Embryonic facial prominence (tissue), 1 donor: ENCODE data around the gene LTN1.
A peak's percentile ranks its signal among the peaks of the same experiment; 100 is the strongest.
"Not testable (repeated sequence)": the region's sequence is repeated elsewhere in the genome, so short reads cannot be mapped to it uniquely, and the experiment has no call there.

Experiments used
- DNase-seq: peaks from one replicate; pipeline ENCODE4 v3.0.0-alpha.2; 2016; ENCODE audit errors: extremely low spot score

The LTN1 gene

GRCh38 chr21:28992526-28993292 lies at the start of gene LTN1:
TSS of gene LTN1 (minus strand) at chr21:28992877. CDS start at chr21:28992805, 72 bp downstream.
- DNase-seq: peak; percentile 95

- no peak for DNase-seq
These were observed 42.0 kb upstream of the LTN1 start for GRCh38 chr21:29034678-29035077.

- no peak for DNase-seq
These were observed 41.2 kb upstream of the LTN1 start for GRCh38 chr21:29033871-29034270.

- no peak for DNase-seq
These were observed 40.6 kb upstream of the LTN1 start for GRCh38 chr21:29033301-29033700.

- no peak for DNase-seq
These were observed 38.2 kb upstream of the LTN1 start for GRCh38 chr21:29030909-29031308.

- no peak for DNase-seq
These were observed 36.8 kb upstream of the LTN1 start for GRCh38 chr21:29029524-29029923.

GRCh38 chr21:29025328-29025713 lies 32.6 kb upstream of the LTN1 start:
- DNase-seq: no peak

- DNase-seq: peak; percentile 93
These were observed 32.0 kb upstream of the LTN1 start, which contains the start of gene USP16 for GRCh38 chr21:29024474-29025327. TSS of gene USP16 (plus strand) at chr21:29024668. CDS start at chr21:29027914, 3,246 bp downstream.

- no peak for DNase-seq
These were observed 29.5 kb upstream of the LTN1 start for GRCh38 chr21:29022166-29022565.

GRCh38 chr21:29018540-29018939 lies 25.9 kb upstream of the LTN1 start:
- no peak for DNase-seq

GRCh38 chr21:29017639-29018237 lies 25.1 kb upstream of the LTN1 start:
- no peak for DNase-seq

GRCh38 chr21:29011236-29011635 lies 18.6 kb upstream of the LTN1 start:
- DNase-seq: not testable (repeated sequence)

- no peak for DNase-seq
These were observed 15.7 kb upstream of the LTN1 start for GRCh38 chr21:29008367-29008766.

- no peak for DNase-seq
These were observed 15.1 kb upstream of the LTN1 start for GRCh38 chr21:29007810-29008209.

- DNase-seq: no peak
These were observed 14.5 kb upstream of the LTN1 start for GRCh38 chr21:29007135-29007534.

- no peak for DNase-seq
These were observed 13.0 kb upstream of the LTN1 start for GRCh38 chr21:29005696-29006095.

- peak; percentile 91 for DNase-seq
These were observed 9.9 kb upstream of the LTN1 start for GRCh38 chr21:29002442-29003144.

- DNase-seq: no peak
These were observed 584 bp upstream of the LTN1 start for GRCh38 chr21:28993293-28993629.

GRCh38 chr21:28991861-28992525 lies 684 bp downstream of the LTN1 start:
- DNase-seq: no peak

GRCh38 chr21:28988146-28988545 lies 4.5 kb downstream of the LTN1 start:
- DNase-seq: not testable (repeated sequence)

GRCh38 chr21:28986677-28987076 lies 6.0 kb downstream of the LTN1 start:
- DNase-seq: no peak
